ENCODE results near the gene FAM222A.

FAM222A gene

GRCh38 chr12:109686523-109686922 lies 27.1 kb upstream of the FAM222A start:
- Histone ChIP-seq H3K9me2 (replicated peaks; ENCODE audit: control insufficient read depth, low read length) (no peaks in the 10 kb centered on the region), H3K79me2 (ENCODE audit: control insufficient read depth, low read length) (no peaks in the 10 kb centered on the region), H3K4me1 (ENCODE audit: control insufficient read depth, low read length) (no peaks in the 10 kb centered on the region), H3K4me3 (ENCODE audit: low read length) (no peak overlapping the region), H4K20me1 (ENCODE audit: control insufficient read depth, insufficient read depth, low read depth, low read length) (no peaks in the 10 kb centered on the region), H3K27me3 (ENCODE audit: control insufficient read depth, low read length) (no peaks in the 10 kb centered on the region), H3K4me2 (ENCODE audit: low read length) (no peak overlapping the region), H3K27ac (ENCODE audit: low read depth, low read length) (no peak overlapping the region), H3K9me3 (ENCODE audit: control insufficient read depth, insufficient read depth, low read length) (no peaks in the 10 kb centered on the region), H3F3A (ENCODE audit: control insufficient read depth, insufficient read depth) (no peaks in the 10 kb centered on the region), H3K36me3 (ENCODE audit: control insufficient read depth, low read length) (no peaks in the 10 kb centered on the region)
- TF ChIP-seq CTCF (IDR thresholded peaks at IDR 0.05; ENCODE audit: low read depth, low read length, poor library complexity, severe bottlenecking) = no peak
- no peak for TF ChIP-seq EZH2phosphoT487 (IDR thresholded peaks at IDR 0.05; ENCODE audit: borderline replicate concordance, low read length)

- H3K36me3 ChIP-seq (ENCODE audit: control insufficient read depth, low read length) = no peaks in the 10 kb centered on the region
- H3K4me1 ChIP-seq (ENCODE audit: control insufficient read depth, low read length) = no peaks in the 10 kb centered on the region
- no peak for TF ChIP-seq EZH2phosphoT487 (IDR thresholded peaks at IDR 0.05; ENCODE audit: borderline replicate concordance, low read length)
- no peak for TF ChIP-seq CTCF (IDR thresholded peaks at IDR 0.05; ENCODE audit: low read depth, low read length, poor library complexity, severe bottlenecking)
- H3F3A ChIP-seq (ENCODE audit: control insufficient read depth, insufficient read depth) = no peaks in the 10 kb centered on the region
- no peaks in the 10 kb centered on the region for H3K9me2 ChIP-seq (replicated peaks; ENCODE audit: control insufficient read depth, low read length)
- no peak overlapping the region for H3K4me2 ChIP-seq (ENCODE audit: low read length)
- no peak overlapping the region for H3K4me3 ChIP-seq (ENCODE audit: low read length)
- H3K9me3 ChIP-seq (ENCODE audit: control insufficient read depth, insufficient read depth, low read length) = no peaks in the 10 kb centered on the region
- no peak overlapping the region for H3K27ac ChIP-seq (ENCODE audit: low read depth, low read length)
- H3K79me2 ChIP-seq (ENCODE audit: control insufficient read depth, low read length) = no peaks in the 10 kb centered on the region
- H3K27me3 ChIP-seq (ENCODE audit: control insufficient read depth, low read length) = no peaks in the 10 kb centered on the region
- H4K20me1 ChIP-seq (ENCODE audit: control insufficient read depth, insufficient read depth, low read depth, low read length) = no peaks in the 10 kb centered on the region
Observed at GRCh38 chr12:109687250-109687649, 26.4 kb upstream of the FAM222A start.

GRCh38 chr12:109689426-109689825 lies 24.2 kb upstream of the FAM222A start:
- Histone ChIP-seq H3K4me3 (ENCODE audit: low read length) (no peak overlapping the region), H3K4me2 (ENCODE audit: low read length) (no peak overlapping the region)
- TF ChIP-seq CTCF (IDR thresholded peaks at IDR 0.05; ENCODE audit: low read depth, low read length, poor library complexity, severe bottlenecking) = no peak
- no peak for TF ChIP-seq EZH2phosphoT487 (IDR thresholded peaks at IDR 0.05; ENCODE audit: borderline replicate concordance, low read length)

More at GRCh38 chr12:109689426-109689825, 24.2 kb upstream of the FAM222A start:
- Histone ChIP-seq H3F3A (ENCODE audit: control insufficient read depth, insufficient read depth) (no peaks in the 10 kb centered on the region), H3K4me1 (ENCODE audit: control insufficient read depth, low read length) (no peaks in the 10 kb centered on the region), H3K27me3 (ENCODE audit: control insufficient read depth, low read length) (peaks cover 4% of the 10 kb centered on the region; the same call in 1 of the 2 replicates), H3K9me3 (ENCODE audit: control insufficient read depth, insufficient read depth, low read length) (no peaks in the 10 kb centered on the region), H3K27ac (ENCODE audit: low read depth, low read length) (no peak overlapping the region), H3K36me3 (ENCODE audit: control insufficient read depth, low read length) (no peaks in the 10 kb centered on the region), H4K20me1 (ENCODE audit: control insufficient read depth, insufficient read depth, low read depth, low read length) (no peaks in the 10 kb centered on the region), H3K9me2 (replicated peaks; ENCODE audit: control insufficient read depth, low read length) (no peaks in the 10 kb centered on the region), H3K79me2 (ENCODE audit: control insufficient read depth, low read length) (no peaks in the 10 kb centered on the region)
